ENCODE measurements around the gene CHCHD10.

The CHCHD10 gene

GRCh38 chr22:23753385-23753784 is 14.4 kb downstream of the CHCHD10 start:
- Histone ChIP-seq H3K27me3 (ENCODE audit: insufficient read depth, low read length) (no peaks in the 10 kb centered on the region), H3K4me1 (ENCODE audit: insufficient read depth, low read length) (peaks cover 5% of the 10 kb centered on the region; the same call in 1 of the 2 replicates), H3K27ac (ENCODE audit: low read length) (no peak overlapping the region), H3K9ac (ENCODE audit: low read depth, low read length) (no peak overlapping the region), H3K36me3 (ENCODE audit: insufficient read depth, low read depth, low read length) (no peaks in the 10 kb centered on the region), H3K4me3 (ENCODE audit: low read length) (no peak overlapping the region), H3K9me3 (ENCODE audit: insufficient read depth, low read depth, low read length) (no peaks in the 10 kb centered on the region)

- no peak overlapping the region for H3K9ac ChIP-seq (ENCODE audit: low read depth, low read length)
- H3K4me1 ChIP-seq (ENCODE audit: insufficient read depth, low read length), result peaks cover 5% of the 10 kb centered on the region; the same call in 1 of the 2 replicates
- H3K4me3 ChIP-seq (ENCODE audit: low read length), result no peak overlapping the region
- H3K36me3 ChIP-seq (ENCODE audit: insufficient read depth, low read depth, low read length), result no peaks in the 10 kb centered on the region
- H3K27me3 ChIP-seq (ENCODE audit: insufficient read depth, low read length), result no peaks in the 10 kb centered on the region
- no peaks in the 10 kb centered on the region for H3K9me3 ChIP-seq (ENCODE audit: insufficient read depth, low read depth, low read length)
- H3K27ac ChIP-seq (ENCODE audit: low read length), result no peak overlapping the region
These were observed 15.0 kb downstream of the CHCHD10 start for GRCh38 chr22:23752750-23753149.

- H3K4me1 ChIP-seq (ENCODE audit: insufficient read depth, low read length), result peaks cover 5% of the 10 kb centered on the region; the same call in 1 of the 2 replicates
- H3K36me3 ChIP-seq (ENCODE audit: insufficient read depth, low read depth, low read length), result no peaks in the 10 kb centered on the region
- H3K4me3 ChIP-seq (ENCODE audit: low read length), result peak overlapping the region; percentile 93; the same call in 1 of the 2 replicates
- peak overlapping the region; percentile 94; the same call in 1 of the 2 replicates for H3K9ac ChIP-seq (ENCODE audit: low read depth, low read length)
- no peak overlapping the region for H3K27ac ChIP-seq (ENCODE audit: low read length)
- no peaks in the 10 kb centered on the region for H3K9me3 ChIP-seq (ENCODE audit: insufficient read depth, low read depth, low read length)
- H3K27me3 ChIP-seq (ENCODE audit: insufficient read depth, low read length), result no peaks in the 10 kb centered on the region
These were observed 15.6 kb downstream of the CHCHD10 start for GRCh38 chr22:23752090-23752691.

- H3K36me3 ChIP-seq (ENCODE audit: insufficient read depth, low read depth, low read length), result no peaks in the 10 kb centered on the region
These were observed 16.3 kb downstream of the CHCHD10 start for GRCh38 chr22:23751441-23751996.

GRCh38 chr22:23750714-23751440 is 16.9 kb downstream of the CHCHD10 start, which contains the start of gene ZNF70:
ZNF70 (minus strand) TSS chr22:23751112; CDS start chr22:23745140, 5,972 bp downstream.
- no peaks in the 10 kb centered on the region for H3K36me3 ChIP-seq (ENCODE audit: insufficient read depth, low read depth, low read length)
- H3K4me3 ChIP-seq (ENCODE audit: low read length), result peak within 1 kb of the TSS; percentile 93
- H3K9ac ChIP-seq (ENCODE audit: low read depth, low read length), result peak within 1 kb of the TSS; percentile 94; the same call in 1 of the 2 replicates
- H3K4me1 ChIP-seq (ENCODE audit: insufficient read depth, low read length), result no peaks in the 10 kb centered on the region; the same call in 1 of the 2 replicates
- no peaks in the 10 kb centered on the region for H3K27me3 ChIP-seq (ENCODE audit: insufficient read depth, low read length)
- H3K9me3 ChIP-seq (ENCODE audit: insufficient read depth, low read depth, low read length), result no peaks in the 10 kb centered on the region
- H3K27ac ChIP-seq (ENCODE audit: low read length), result peak within 1 kb of the TSS; percentile 94

More at GRCh38 chr22:23751441-23751996, 16.3 kb downstream of the CHCHD10 start:
- H3K4me3 ChIP-seq (ENCODE audit: low read length), result peak overlapping the region; percentile 93
- H3K4me1 ChIP-seq (ENCODE audit: insufficient read depth, low read length), result no peaks in the 10 kb centered on the region; the same call in 1 of the 2 replicates
- no peaks in the 10 kb centered on the region for H3K9me3 ChIP-seq (ENCODE audit: insufficient read depth, low read depth, low read length)
- H3K27ac ChIP-seq (ENCODE audit: low read length), result peak overlapping the region; percentile 94
- no peaks in the 10 kb centered on the region for H3K27me3 ChIP-seq (ENCODE audit: insufficient read depth, low read length)
- H3K9ac ChIP-seq (ENCODE audit: low read depth, low read length), result peak overlapping the region; percentile 94; the same call in 1 of the 2 replicates

GRCh38 chr22:23750367-23750713 is 17.4 kb downstream of the CHCHD10 start:
- no peaks in the 10 kb centered on the region for H3K27me3 ChIP-seq (ENCODE audit: insufficient read depth, low read length)
- no peak overlapping the region for H3K27ac ChIP-seq (ENCODE audit: low read length)
- H3K4me1 ChIP-seq (ENCODE audit: insufficient read depth, low read length), result no peaks in the 10 kb centered on the region; the same call in 1 of the 2 replicates
- no peaks in the 10 kb centered on the region for H3K36me3 ChIP-seq (ENCODE audit: insufficient read depth, low read depth, low read length)
- H3K9ac ChIP-seq (ENCODE audit: low read depth, low read length), result peak overlapping the region; percentile 40; the same call in 1 of the 2 replicates
- peak overlapping the region; percentile 71 for H3K4me3 ChIP-seq (ENCODE audit: low read length)
- H3K9me3 ChIP-seq (ENCODE audit: insufficient read depth, low read depth, low read length), result no peaks in the 10 kb centered on the region

- H3K9me3 ChIP-seq (ENCODE audit: insufficient read depth, low read depth, low read length), result no peaks in the 10 kb centered on the region
- no peaks in the 10 kb centered on the region; the same call in 1 of the 2 replicates for H3K4me1 ChIP-seq (ENCODE audit: insufficient read depth, low read length)
- no peak overlapping the region for H3K27ac ChIP-seq (ENCODE audit: low read length)
- H3K36me3 ChIP-seq (ENCODE audit: insufficient read depth, low read depth, low read length), result no peaks in the 10 kb centered on the region
- no peak overlapping the region for H3K9ac ChIP-seq (ENCODE audit: low read depth, low read length)
- H3K27me3 ChIP-seq (ENCODE audit: insufficient read depth, low read length), result no peaks in the 10 kb centered on the region
- peak overlapping the region; percentile 71 for H3K4me3 ChIP-seq (ENCODE audit: low read length)
These were observed 17.9 kb downstream of the CHCHD10 start for GRCh38 chr22:23749841-23750301.

GRCh38 chr22:23745791-23746190 is 22.0 kb downstream of the CHCHD10 start:
- Histone ChIP-seq H3K27me3 (ENCODE audit: insufficient read depth, low read length) (no peaks in the 10 kb centered on the region), H3K4me1 (ENCODE audit: insufficient read depth, low read length) (no peaks in the 10 kb centered on the region; the same call in 1 of the 2 replicates), H3K9me3 (ENCODE audit: insufficient read depth, low read depth, low read length) (no peaks in the 10 kb centered on the region), H3K9ac (ENCODE audit: low read depth, low read length) (no peak overlapping the region), H3K36me3 (ENCODE audit: insufficient read depth, low read depth, low read length) (peaks cover 15% of the 10 kb centered on the region), H3K4me3 (ENCODE audit: low read length) (no peak overlapping the region), H3K27ac (ENCODE audit: low read length) (no peak overlapping the region)

- Histone ChIP-seq H3K4me1 (ENCODE audit: insufficient read depth, low read length) (no peaks in the 10 kb centered on the region), H3K4me3 (ENCODE audit: low read length) (no peak overlapping the region), H3K9me3 (ENCODE audit: insufficient read depth, low read depth, low read length) (no peaks in the 10 kb centered on the region), H3K9ac (ENCODE audit: low read depth, low read length) (no peak overlapping the region), H3K27ac (ENCODE audit: low read length) (no peak overlapping the region), H3K27me3 (ENCODE audit: insufficient read depth, low read length) (no peaks in the 10 kb centered on the region), H3K36me3 (ENCODE audit: insufficient read depth, low read depth, low read length) (peaks cover 15% of the 10 kb centered on the region)
These were observed 23.3 kb downstream of the CHCHD10 start for GRCh38 chr22:23744485-23744884.

GRCh38 chr22:23744001-23744400 is 23.8 kb downstream of the CHCHD10 start:
- Histone ChIP-seq H3K4me3 (ENCODE audit: low read length) (no peak overlapping the region), H3K27ac (ENCODE audit: low read length) (no peak overlapping the region), H3K27me3 (ENCODE audit: insufficient read depth, low read length) (no peaks in the 10 kb centered on the region), H3K36me3 (ENCODE audit: insufficient read depth, low read depth, low read length) (peaks cover 15% of the 10 kb centered on the region), H3K4me1 (ENCODE audit: insufficient read depth, low read length) (no peaks in the 10 kb centered on the region), H3K9me3 (ENCODE audit: insufficient read depth, low read depth, low read length) (no peaks in the 10 kb centered on the region), H3K9ac (ENCODE audit: low read depth, low read length) (no peak overlapping the region)

GRCh38 chr22:23743303-23743705 is 24.5 kb downstream of the CHCHD10 start:
- H3K9ac ChIP-seq (ENCODE audit: low read depth, low read length), result no peak overlapping the region
- peaks cover 15% of the 10 kb centered on the region for H3K36me3 ChIP-seq (ENCODE audit: insufficient read depth, low read depth, low read length)
- no peaks in the 10 kb centered on the region for H3K4me1 ChIP-seq (ENCODE audit: insufficient read depth, low read length)
- no peak overlapping the region for H3K4me3 ChIP-seq (ENCODE audit: low read length)
- H3K27ac ChIP-seq (ENCODE audit: low read length), result no peak overlapping the region
- no peaks in the 10 kb centered on the region for H3K9me3 ChIP-seq (ENCODE audit: insufficient read depth, low read depth, low read length)
- no peaks in the 10 kb centered on the region for H3K27me3 ChIP-seq (ENCODE audit: insufficient read depth, low read length)
